SU-DHL-6 (cell line): ENCODE data around the gene RALBP1.

Experiments
- EZH2phosphoT487 ChIP-seq: fragments of 200-600 bp; sonication (generic), shearing (Covaris generic); conservative IDR thresholded peaks from 2 replicates; pipeline ENCODE4 v1.6.1; 2018; ENCODE audit warnings: mild to moderate bottlenecking, antibody characterized with exemption, low read length, moderate library complexity, mixed read lengths
- TF ChIP-seq, protein P1 (sequence below): fragments of 200-600 bp; sonication (generic); IDR thresholded peaks from one replicate; pipeline ENCODE4 v1.5.1; 2017; ENCODE audit warnings: antibody characterized with exemption, mild to moderate bottlenecking, low read length, moderate library complexity; ENCODE audit not compliant: insufficient read depth, poor library complexity, severe bottlenecking

DNA sequence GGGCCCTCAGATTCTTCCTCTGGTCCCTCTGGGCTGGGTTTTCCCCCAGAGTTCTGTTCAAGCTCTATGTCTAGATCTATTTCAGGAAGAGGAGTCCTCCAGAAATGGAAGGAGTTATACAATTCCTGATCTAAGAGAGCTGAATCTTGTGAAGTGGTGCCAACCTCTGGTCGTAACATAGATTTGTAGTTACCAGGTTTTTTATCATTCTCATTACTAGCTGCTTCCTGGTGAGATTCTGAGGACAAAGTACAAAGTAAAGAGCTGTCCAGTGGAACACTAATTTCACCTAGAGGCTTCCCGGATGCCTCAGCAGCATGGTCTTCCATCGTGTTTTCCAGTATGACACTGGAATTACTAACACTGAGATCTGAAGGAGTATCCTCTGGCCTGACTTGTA lies 94.9 kb downstream of the RALBP1 start:
- TF ChIP-seq, protein P1, sequence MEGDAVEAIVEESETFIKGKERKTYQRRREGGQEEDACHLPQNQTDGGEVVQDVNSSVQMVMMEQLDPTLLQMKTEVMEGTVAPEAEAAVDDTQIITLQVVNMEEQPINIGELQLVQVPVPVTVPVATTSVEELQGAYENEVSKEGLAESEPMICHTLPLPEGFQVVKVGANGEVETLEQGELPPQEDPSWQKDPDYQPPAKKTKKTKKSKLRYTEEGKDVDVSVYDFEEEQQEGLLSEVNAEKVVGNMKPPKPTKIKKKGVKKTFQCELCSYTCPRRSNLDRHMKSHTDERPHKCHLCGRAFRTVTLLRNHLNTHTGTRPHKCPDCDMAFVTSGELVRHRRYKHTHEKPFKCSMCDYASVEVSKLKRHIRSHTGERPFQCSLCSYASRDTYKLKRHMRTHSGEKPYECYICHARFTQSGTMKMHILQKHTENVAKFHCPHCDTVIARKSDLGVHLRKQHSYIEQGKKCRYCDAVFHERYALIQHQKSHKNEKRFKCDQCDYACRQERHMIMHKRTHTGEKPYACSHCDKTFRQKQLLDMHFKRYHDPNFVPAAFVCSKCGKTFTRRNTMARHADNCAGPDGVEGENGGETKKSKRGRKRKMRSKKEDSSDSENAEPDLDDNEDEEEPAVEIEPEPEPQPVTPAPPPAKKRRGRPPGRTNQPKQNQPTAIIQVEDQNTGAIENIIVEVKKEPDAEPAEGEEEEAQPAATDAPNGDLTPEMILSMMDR = no peak
- TF ChIP-seq EZH2phosphoT487 = no peak
